ENCODE data around the gene ARSI. TPM values are rescaled to one million over a fixed set of nuclear protein-coding genes. Genes with fewer than 3 reads are reported as not detected.

Gene ARSI
- total RNA-seq, 1 donor from 2014 or later = not detected

- no peak overlapping the region for H3K27ac Mint-ChIP-seq (ENCODE audit: unreplicated experiment)
- no peak for DNase-seq
- no peak for TF ChIP-seq CTCF (IDR thresholded peaks at IDR 0.05; ENCODE audit: partially characterized antibody, unreplicated experiment)
- no peaks in the 10 kb centered on the region for H3K36me3 Mint-ChIP-seq (ENCODE audit: unreplicated experiment)
- no peak overlapping the region for H3K4me3 Mint-ChIP-seq (ENCODE audit: unreplicated experiment)
- H3K9me3 Mint-ChIP-seq (ENCODE audit: unreplicated experiment) = peaks cover 8% of the 10 kb centered on the region
- H3K4me1 Mint-ChIP-seq (ENCODE audit: low read depth, unreplicated experiment) = peaks cover 21% of the 10 kb centered on the region
- H3K27me3 Mint-ChIP-seq (ENCODE audit: unreplicated experiment) = peaks cover 4% of the 10 kb centered on the region
These were observed 32.0 kb downstream of the ARSI start for GRCh38 chr5:150270541-150271295.

GRCh38 chr5:150266871-150267291 is 35.8 kb downstream of the ARSI start:
- TF ChIP-seq CTCF (IDR thresholded peaks at IDR 0.05; ENCODE audit: partially characterized antibody, unreplicated experiment) = no peak
- no peaks in the 10 kb centered on the region for H3K36me3 Mint-ChIP-seq (ENCODE audit: unreplicated experiment)
- no peak for DNase-seq
- H3K27ac Mint-ChIP-seq (ENCODE audit: unreplicated experiment) = no peak overlapping the region
- no peak overlapping the region for H3K4me3 Mint-ChIP-seq (ENCODE audit: unreplicated experiment)
- no peaks in the 10 kb centered on the region for H3K27me3 Mint-ChIP-seq (ENCODE audit: unreplicated experiment)
- H3K9me3 Mint-ChIP-seq (ENCODE audit: unreplicated experiment) = peaks cover 2% of the 10 kb centered on the region
- H3K4me1 Mint-ChIP-seq (ENCODE audit: low read depth, unreplicated experiment) = peaks cover 26% of the 10 kb centered on the region

- H3K4me3 Mint-ChIP-seq (ENCODE audit: unreplicated experiment) = no peak overlapping the region
- H3K36me3 Mint-ChIP-seq (ENCODE audit: unreplicated experiment) = no peaks in the 10 kb centered on the region
- no peaks in the 10 kb centered on the region for H3K27me3 Mint-ChIP-seq (ENCODE audit: unreplicated experiment)
- H3K27ac Mint-ChIP-seq (ENCODE audit: unreplicated experiment) = no peak overlapping the region
- DNase-seq = no peak
- no peak for TF ChIP-seq CTCF (IDR thresholded peaks at IDR 0.05; ENCODE audit: partially characterized antibody, unreplicated experiment)
- H3K4me1 Mint-ChIP-seq (ENCODE audit: low read depth, unreplicated experiment) = peaks cover 27% of the 10 kb centered on the region
- H3K9me3 Mint-ChIP-seq (ENCODE audit: unreplicated experiment) = peaks cover 2% of the 10 kb centered on the region
These were observed 36.8 kb downstream of the ARSI start for GRCh38 chr5:150265870-150266383.

- H3K4me1 Mint-ChIP-seq (ENCODE audit: low read depth, unreplicated experiment) = peaks cover 27% of the 10 kb centered on the region
- H3K9me3 Mint-ChIP-seq (ENCODE audit: unreplicated experiment) = peaks cover 2% of the 10 kb centered on the region
- no peak for TF ChIP-seq CTCF (IDR thresholded peaks at IDR 0.05; ENCODE audit: partially characterized antibody, unreplicated experiment)
- no peaks in the 10 kb centered on the region for H3K27me3 Mint-ChIP-seq (ENCODE audit: unreplicated experiment)
- H3K4me3 Mint-ChIP-seq (ENCODE audit: unreplicated experiment) = peak overlapping the region; percentile 34
- no peaks in the 10 kb centered on the region for H3K36me3 Mint-ChIP-seq (ENCODE audit: unreplicated experiment)
- no peak for DNase-seq
- peak overlapping the region; percentile 4 for H3K27ac Mint-ChIP-seq (ENCODE audit: unreplicated experiment)
These were observed 37.8 kb downstream of the ARSI start for GRCh38 chr5:150264667-150265603.
